ENCODE measurements around the gene LRAT. TPM values are rescaled to one million over a fixed set of nuclear protein-coding genes. Genes with fewer than 3 reads are reported as not detected.
A peak's percentile ranks its signal among the peaks of the same experiment; 100 is the strongest.
"Not testable (repeated sequence)": the region's sequence is repeated elsewhere in the genome, so short reads cannot be mapped to it uniquely, and the experiment has no call there.

Gene LRAT
- not detected in 2 replicates for total RNA-seq (2014; rRNA removed; shearing (Covaris generic))

DNA sequence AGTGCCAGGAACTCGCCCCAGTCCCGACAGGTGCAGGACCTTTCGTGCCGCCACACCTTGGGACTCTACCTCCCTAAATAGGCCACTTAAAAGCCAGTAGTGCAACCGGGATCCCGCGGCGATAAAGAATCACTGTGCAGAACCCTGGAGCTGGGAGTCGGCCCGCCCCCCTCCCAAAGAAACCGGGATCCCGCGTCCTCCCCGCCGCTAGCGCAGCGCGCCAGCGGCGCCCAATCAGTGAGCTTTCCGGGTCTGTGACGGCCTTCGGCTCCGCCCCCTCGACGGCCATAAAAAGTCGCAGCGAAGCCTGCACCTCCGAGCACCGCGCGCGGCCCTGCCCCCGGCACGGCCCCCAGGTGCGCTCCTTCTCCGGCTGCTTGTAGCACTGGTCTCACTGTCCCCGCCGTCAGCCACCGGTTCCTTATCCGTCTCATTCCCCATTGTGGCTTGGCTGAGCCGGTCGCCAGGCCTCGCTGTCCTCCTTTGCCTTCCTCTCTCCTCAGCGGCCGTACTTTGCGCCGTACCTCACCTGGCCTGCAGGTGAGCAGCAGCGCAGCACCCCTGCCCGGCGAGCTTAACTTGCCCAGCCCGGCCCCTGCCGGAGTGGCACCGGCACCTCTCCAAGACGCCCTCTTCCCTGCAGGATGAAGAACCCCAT is at the start of gene LRAT:
LRAT (plus strand) TSS at position 318 of the 658 bp plus-strand sequence; CDS start at position 645, 327 bp downstream.
- no peak for DNase-seq (ENCODE audit: low spot score)

DNA sequence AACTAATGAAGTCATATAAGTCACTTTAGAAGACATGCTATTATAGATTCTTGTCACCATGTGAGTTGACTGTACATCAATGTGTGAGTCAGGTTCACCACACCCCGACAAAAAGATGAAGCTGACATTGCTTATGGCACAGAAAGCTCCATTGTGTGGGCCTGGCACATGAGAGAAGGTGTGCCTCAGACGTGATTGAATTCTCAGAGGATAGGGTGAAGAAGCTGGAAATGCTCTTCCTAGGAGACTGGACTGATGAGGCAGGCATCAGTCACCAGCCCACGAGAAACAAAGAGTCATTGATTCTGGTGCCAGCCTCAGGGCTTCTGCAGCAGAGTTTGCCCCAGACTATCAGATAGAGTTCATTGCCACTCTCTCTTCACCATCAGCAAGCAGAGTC is 35.9 kb upstream of the LRAT start:
- DNase-seq (ENCODE audit: low spot score) = no peak

DNA sequence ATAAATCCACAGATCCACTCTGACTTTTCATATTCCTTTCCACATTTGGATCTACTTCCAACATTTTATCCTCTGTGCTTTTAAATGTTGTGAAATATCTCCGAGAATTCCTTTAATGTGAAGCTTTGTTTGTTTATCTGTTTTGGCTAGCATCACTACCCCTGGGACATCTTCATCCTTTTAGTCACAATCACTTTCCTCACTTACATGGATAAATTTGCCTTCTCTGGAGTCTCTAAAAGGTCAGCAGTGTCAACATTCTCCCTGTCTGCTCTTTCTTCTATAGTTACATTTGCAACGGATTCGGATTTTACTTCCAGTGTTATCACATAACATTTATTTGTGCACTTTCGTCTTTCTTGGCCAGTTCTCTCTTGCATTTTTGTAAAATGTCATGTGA is 34.2 kb upstream of the LRAT start:
- DNase-seq (ENCODE audit: low spot score) = no peak

DNA sequence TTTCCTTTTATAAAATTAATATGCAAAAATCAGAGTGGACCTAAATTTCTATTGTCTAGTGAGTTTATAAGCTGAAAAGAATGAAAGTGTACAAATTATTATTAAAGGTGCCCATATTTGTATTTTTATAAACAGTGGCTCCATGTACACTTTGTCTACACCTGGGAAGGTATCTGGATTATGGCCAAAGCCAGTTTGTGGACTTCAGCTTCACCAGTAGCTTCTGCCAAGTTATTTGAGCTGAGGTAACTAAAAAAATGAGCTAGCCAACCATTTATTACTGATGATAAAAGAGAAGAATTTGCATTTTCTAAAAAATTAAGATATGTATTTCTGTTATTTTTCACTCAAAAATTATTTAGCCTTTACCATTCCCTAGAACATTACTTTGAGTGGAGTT is 32.3 kb upstream of the LRAT start:
- DNase-seq (ENCODE audit: low spot score) = no peak

DNA sequence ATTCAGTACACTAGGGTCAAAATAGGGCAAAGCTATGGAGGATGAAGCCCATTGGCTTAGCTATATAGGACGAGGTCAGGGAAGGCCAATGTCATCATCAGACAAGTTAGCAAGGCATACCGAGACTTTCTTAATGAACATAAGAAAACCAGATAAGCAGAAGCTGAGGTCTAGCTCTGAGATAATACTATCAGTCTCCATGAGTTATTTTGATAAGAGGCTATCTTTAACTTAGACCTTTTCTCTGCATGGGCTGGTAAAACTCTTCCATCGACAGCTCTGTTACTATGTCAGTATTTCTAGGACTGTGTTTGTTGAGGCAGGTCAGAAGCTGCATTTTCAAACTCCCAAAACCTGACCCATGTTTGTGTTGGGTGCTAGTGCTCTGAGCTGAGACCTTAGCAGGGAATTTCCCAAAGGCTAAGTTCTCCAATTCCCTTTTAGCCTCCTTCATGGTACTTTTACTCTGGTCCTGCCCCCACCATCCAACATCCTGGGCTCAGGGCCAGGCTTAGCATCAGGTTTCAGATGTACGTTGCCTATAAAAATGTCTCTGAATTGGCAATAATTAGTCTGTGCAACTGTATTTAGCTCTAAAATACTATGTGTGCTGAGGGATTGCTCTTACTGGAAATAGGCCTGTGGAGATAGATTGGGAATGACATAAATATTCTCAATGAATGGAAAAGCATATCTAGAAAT is 29.3 kb upstream of the LRAT start:
- DNase-seq (ENCODE audit: low spot score) = no peak

DNA sequence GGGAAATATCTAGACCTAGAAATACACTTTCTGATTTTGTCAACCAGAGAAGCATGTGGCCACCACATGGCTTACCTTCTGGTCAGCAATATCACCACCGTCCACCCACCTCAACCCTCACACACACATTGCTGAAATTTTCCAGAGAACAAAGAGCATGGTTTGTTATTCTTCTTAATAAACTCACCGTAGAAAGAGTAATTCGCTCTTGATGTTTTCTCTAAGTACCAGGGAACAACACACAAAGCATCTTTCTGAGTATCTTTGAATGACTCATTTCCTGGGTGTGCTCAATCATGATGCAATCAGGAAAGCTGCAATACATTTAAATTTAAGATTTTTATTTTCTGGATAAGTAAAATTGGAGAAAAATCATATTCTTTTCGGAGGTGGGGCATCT is 24.7 kb upstream of the LRAT start:
- DNase-seq (ENCODE audit: low spot score) = peak; percentile 25

DNA sequence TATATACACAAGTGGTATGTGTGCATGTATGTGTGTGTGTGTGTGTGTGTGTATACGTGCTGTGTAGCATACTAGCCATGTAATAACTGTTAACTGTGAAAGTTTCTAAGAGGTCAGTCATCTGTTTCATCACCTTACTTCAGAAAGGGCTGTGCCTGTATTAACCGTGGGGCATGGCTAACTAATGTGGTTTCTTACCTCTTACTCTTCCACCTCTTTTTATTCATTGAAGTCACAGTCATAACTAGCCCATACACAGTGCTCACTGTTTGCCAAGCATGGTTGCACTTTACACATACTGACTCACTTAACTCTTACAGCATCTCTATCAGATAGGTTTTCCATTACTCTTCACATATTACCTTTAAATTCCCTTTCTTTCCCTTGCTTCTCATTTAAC is 23.7 kb upstream of the LRAT start:
- DNase-seq (ENCODE audit: low spot score) = no peak

DNA sequence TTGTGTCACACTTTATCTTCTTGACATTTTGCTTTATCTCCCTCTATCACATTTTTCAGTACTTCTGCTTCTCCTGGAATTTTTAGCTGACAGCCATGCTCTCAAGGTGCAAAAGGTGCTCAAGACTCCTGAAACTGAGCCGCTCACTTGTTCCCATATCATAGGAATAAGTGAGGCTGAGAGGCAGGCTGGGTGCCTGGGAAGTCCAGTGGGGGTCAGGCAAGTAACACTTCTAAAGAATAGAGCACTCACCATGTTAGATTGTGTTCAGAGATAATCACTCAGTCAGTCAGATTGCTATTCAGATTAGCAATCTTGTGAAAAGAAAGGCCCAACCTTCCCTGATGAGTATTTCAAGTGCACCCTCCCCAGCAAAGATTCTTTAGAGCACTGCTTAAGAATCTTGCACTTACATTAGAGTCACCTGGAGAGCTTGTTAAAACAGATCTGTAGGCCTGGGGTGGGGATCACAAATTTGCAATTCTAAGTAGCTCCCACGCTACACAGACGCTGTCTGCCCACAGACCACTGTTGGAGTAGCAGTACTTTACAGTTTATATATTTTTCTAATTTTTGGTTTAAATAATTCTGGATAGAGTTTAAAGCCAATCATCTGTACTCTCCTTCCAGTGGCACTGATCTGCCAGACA is 23.1 kb upstream of the LRAT start:
- no peak for DNase-seq (ENCODE audit: low spot score)

DNA sequence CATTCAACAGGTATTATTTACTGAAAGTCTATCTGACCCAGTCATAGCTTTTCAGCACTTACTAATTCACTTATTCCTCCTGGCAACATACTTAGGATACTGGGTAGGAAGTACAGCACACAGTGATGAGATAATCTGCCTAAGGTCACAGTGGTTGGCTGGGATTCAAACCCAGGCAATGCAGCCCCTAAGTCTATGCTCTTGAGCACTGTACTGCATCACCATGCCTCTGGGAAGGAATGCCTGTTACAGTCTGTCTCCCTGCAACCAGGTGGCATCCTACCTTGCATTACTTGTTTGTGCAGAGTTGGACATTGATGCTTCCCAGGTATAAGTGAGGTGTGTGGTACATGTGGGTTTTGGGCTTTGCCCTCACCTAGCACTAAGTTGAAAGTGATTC is 21.5 kb upstream of the LRAT start:
- DNase-seq (ENCODE audit: low spot score) = no peak

DNA sequence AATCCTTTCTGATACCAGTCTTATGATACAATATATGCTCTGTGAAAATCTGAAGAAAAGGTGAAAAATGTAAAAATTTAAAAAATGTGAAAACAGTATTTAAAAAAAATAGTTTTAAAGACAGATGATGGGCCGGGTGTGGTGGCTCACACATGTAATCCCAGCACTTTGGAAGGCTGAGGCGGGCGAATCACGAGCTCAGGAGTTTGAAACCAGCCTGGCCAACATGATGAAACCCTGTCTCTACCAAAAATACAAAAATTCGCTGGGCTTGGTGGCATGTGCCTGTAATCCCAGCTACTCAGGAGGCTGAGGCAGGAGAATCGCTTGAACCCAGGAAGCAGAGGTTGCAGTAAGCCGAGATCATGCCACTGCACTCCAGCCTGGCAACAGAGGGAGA is 20.2 kb upstream of the LRAT start:
- not testable (repeated sequence) for DNase-seq (ENCODE audit: low spot score)

DNA sequence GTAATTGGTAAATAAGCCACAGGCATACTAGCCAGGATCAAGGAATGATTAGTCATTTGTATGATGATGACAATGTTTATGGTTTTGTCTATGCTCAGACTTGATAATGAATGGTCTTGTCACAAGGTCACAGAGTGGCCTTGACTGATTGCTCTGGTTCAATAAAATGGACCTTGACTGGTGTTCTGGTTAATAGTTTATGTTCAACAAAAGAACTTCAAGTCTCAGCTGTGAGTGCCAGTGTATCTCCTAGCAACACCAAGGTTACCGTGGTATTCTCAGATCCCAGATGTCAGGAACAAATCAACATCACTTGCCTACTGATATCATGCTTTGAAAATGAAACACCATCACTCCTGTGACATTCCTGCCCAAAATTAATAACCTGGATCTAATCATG is 16.3 kb upstream of the LRAT start:
- DNase-seq (ENCODE audit: low spot score) = no peak

DNA sequence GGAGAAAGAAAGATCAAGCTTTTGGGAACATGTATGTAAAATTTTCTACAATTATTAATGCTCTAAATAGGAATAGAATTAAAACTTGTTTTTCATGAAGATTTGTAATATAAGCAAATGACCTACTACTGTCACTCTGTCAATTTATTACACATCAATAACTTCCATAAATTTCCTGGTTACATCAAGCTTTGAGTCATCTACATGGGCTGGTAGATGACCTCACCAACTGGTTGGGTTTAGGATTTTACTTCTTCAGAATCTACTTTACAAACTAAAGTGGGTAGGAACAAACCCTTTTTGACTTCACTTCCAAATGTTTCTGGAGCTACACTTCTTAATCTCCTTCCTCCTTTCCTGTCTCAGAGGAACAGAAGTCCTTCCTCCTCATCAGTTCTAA is 12.0 kb upstream of the LRAT start:
- DNase-seq (ENCODE audit: low spot score) = no peak

DNA sequence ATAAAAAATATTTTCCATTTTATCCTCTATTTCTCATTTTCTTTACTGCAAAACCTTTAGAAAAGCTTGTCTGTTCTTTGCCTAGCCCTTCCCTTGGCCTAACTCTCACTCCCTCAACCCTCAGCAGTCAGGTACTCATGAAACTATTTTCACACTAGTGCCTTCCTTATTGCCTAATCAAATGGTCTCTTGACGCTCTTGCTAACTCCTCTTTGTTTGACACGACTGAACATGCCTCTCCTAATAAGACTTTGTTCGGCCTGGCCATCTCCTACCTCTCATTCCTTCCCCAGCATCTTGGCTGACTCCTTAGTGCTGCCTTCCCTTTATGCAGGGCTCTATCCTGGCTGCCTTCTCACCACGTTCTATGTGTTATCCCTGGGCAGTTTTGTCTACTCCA is 11.1 kb upstream of the LRAT start:
- no peak for DNase-seq (ENCODE audit: low spot score)

DNA sequence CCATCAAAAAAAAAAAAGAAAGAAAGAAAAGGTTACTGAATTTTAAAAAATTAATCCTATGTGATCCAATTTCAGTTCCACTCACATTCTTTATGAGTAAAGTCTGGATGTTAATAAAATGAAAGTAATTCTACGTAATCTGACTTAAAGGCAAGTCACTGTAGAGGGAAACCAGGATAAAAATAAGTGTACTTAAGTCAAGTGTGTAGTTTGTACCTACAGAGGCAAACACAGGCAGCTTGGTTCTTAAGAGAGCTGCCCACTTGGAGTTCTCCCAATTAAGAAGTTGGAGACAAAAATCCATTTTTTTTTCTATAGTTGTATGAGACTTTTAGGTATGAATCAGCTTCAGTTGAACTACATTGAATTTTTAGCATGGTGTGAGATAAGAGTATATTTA is 7.0 kb upstream of the LRAT start:
- no peak for DNase-seq (ENCODE audit: low spot score)

DNA sequence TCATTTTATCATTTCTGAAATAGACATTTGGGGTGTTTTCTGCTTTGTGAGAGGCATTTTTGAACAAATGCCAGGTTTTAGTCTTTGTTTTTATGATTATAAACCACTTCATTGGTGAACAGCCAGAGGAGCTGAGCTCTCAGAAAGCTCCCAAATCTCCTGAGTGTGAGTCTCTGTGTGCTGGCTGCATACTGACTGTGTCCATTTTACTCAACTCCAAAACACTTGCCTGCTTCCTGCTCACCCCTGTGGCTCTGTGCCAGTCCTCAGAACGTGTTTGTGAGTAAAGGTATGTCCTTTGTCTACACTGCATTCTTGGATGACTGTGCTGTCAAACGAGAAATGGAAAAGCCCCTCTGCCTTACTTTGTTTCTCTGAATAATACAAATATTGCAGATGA is 5.4 kb upstream of the LRAT start:
- DNase-seq (ENCODE audit: low spot score) = no peak

DNA sequence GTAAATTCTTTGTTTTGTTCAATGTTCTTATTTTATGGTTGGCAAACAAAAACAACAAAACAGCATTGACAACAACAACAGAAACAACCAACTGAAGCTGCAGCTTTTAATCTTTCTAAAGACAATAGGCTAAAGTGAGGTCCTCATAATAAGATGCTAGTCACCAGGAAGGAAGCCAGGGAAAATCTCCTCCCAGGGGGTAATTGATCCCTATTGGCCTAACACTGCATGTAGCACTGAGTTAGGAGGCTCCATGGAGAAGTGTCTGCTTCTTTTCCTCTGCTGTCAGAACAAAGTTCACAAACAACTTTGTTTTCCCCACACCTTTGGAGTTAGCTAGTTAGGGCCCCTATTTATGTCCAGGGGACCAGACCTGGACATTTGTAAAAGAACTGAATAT is 4.7 kb upstream of the LRAT start:
- no peak for DNase-seq (ENCODE audit: low spot score)

DNA sequence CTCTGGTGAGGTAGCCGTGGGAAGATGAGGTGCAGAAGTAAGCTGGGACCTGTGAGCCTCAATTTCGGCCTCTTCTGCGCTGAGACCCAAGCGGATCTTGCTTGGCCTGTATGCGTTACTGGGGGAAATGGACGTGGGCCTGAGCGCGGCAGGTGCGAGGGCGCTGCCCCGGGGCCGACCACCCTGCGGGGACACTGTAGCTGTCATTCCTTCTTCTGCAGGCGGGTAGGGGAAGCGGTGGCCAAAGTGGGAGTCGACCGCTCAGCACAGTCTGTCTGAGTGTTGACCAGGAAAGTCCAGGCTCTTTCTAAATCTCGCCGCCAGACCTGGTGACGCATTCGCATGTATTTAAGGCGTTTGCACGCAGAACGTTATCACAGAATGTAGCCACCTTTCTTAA is 3.3 kb upstream of the LRAT start:
- no peak for DNase-seq (ENCODE audit: low spot score)

DNA sequence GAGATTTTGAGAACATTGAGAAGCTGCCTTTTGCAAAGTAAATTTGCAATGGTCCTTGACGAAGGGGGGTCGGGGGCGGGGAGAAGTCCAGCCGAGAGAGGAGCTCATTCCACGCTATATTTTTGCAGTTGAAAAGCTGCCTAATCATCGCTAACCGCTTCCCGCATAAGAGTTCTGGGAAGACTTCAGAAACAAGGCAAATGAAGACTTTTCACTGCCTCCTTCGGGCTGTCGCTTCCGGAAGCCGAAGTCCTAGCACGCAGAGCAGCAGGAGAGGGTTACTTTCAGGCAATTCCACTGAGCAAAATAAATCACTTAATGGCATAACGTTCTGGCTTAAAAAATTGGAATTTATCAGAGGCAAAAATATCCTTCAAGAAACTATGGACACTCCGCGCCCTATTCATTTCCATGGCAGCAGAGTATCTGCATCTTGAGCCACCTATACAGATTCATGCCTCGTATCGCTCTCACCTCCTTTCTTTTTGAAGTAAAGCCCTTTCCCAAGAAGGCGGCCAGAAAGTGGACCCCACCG is 2.6 kb upstream of the LRAT start:
- no peak for DNase-seq (ENCODE audit: low spot score)

DNA sequence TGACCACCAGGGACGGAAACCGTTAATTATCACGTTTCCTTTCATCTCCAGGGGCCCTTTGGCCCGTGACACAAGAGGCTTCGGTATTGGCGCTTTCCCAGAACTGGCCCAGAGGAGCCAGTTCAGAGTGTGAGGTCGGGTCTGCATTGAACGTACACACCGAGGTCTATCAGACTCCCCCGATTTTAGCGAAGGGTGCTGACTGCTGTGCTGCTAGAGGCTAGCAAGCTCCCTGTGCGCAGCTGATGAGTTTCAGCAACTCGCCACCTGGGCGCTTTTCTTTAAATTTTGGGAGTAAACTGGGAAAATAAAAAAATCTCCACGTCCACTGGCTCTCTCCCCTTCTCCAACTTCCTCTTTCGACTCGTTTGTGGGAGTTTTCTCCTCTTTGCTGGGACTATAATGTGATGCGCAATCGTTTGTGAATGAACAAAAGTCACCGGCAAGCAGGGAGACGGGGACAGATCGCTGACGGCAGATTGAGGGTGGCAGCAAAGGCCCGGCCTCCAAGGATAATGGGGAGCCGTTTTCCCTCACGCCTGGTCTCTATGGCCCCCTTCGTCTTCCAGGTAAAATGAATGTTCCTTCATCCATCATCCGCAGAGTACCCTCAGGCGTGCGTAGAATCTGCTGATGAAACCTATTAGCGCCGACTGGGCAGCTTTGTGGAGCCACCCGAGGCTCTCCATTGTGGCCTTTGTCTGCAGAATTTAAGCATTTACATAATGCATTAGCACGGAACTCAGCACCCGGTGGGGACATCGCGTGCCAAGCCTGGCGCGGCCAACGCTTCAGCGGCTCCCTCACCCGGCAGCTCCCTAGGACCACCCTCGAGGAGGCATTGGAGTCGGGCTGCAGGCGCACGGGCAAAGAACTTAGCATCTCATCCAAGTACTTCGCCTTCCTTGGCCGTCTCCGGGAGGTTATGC is 1.6 kb upstream of the LRAT start:
- no peak for DNase-seq (ENCODE audit: low spot score)

DNA sequence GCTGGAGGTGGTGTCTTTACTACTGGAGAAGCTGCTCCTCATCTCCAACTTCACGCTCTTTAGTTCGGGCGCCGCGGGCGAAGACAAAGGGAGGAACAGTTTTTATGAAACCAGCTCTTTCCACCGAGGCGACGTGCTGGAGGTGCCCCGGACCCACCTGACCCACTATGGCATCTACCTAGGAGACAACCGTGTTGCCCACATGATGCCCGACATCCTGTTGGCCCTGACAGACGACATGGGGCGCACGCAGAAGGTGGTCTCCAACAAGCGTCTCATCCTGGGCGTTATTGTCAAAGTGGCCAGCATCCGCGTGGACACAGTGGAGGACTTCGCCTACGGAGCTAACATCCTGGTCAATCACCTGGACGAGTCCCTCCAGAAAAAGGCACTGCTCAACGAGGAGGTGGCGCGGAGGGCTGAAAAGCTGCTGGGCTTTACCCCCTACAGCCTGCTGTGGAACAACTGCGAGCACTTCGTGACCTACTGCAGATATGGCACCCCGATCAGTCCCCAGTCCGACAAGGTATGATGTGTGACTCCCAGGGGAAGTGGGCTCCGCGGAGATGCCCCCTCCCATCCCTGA is 634 bp downstream of the LRAT start:
- DNase-seq (ENCODE audit: low spot score) = no peak

DNA sequence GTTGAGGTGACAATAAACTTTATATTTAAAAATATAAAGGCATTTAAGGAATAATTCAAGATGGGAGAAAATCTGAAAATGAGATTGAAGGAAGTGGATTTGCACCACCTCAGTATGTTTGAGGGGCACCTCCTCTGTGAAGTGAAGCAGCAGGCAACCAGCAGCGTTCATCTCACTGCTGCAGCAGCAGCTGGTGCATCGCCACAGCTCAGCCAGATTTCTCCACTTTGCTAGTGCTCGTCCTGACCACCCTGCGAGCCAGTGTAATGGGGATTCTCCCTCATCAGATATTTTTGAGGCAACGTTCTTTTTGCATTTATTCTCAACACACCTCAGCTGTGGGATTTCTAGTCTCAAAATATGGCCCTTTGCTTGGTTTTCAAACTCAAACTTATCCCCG is 13.9 kb downstream of the LRAT start:
- no peak for DNase-seq (ENCODE audit: low spot score)
